Mesodermal cell (in vitro differentiated cells): ENCODE measurements around the gene TNFAIP1.
A peak's percentile ranks its signal among the peaks of the same experiment; 100 is the strongest.

Experiments used
- H3K27ac ChIP-seq: 2 replicates; pipeline ENCODE4 v1.7.0; 2013; ENCODE audit warnings: mild to moderate bottlenecking, low read depth, low read length, moderate library complexity; ENCODE audit not compliant: severe bottlenecking
- H3K36me3 ChIP-seq: 2 replicates; pipeline ENCODE4 v1.7.1; 2013; ENCODE audit warnings: mild to moderate bottlenecking, low read length, moderate library complexity; ENCODE audit not compliant: control insufficient read depth, insufficient read depth
- H3K4me1 ChIP-seq: one replicate; pipeline ENCODE4 v1.7.1; 2013; ENCODE audit warnings: mild to moderate bottlenecking, low read length; ENCODE audit not compliant: insufficient read depth, control insufficient read depth, poor library complexity, severe bottlenecking
- H3K4me3 ChIP-seq: 2 replicates; pipeline ENCODE4 v1.7.0; 2013; ENCODE audit warnings: low read length, control low read depth, mild to moderate bottlenecking; ENCODE audit not compliant: insufficient read depth, poor library complexity, severe bottlenecking; ENCODE audit errors: extremely low read depth
- H3K9me3 ChIP-seq: 2 replicates; pipeline ENCODE4 v1.7.1; 2013; ENCODE audit warnings: mild to moderate bottlenecking, low read length, moderate library complexity; ENCODE audit not compliant: control insufficient read depth
- WGBS, 2 experiments: methylation state at CpG; one replicate each; pipeline ENCODE4 v1.1.5; 2013; ENCODE audit warnings: missing lambda C conversion rate in 2 of 2; ENCODE audit not compliant: insufficient coverage in 2 of 2; 5-methylcytosine and 5-hydroxymethylcytosine counted together

The TNFAIP1 gene

DNA sequence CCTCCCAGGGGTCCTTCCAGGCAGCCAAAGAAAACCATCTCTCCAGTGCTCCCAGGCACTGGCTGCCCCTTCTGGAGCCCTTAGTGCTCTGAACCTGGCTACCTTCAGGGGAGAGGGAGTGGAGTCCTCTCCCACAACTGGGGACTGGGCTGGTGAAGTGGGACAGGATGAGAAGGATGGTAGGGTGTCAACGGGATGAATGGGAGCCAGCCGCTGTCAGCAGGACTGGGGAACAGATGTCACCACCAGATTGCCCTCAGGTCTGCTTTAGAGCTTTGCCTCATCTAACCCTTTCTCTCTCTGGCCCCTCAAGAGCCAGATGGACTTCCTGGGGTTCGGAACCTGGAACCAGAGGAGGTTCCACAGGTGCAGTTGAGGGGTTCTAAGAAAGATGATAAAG is 29.9 kb downstream of the TNFAIP1 start:
- no peaks in the 10 kb centered on the region for H3K9me3 ChIP-seq

GRCh38 chr17:28366605-28367004 is 31.0 kb downstream of the TNFAIP1 start:
- Histone ChIP-seq H3K4me3 (no peak overlapping the region), H3K27ac (peak overlapping the region; percentile 16), H3K36me3 (peaks cover 30% of the 10 kb centered on the region), H3K9me3 (no peaks in the 10 kb centered on the region), H3K4me1 (peaks cover 16% of the 10 kb centered on the region)
- WGBS, 2 experiments = 100% methylated on average over 1 of the region's 1 CpG; no CpG with 5 or more reads in 1 of the 2 experiments

More for the DNA sequence above, 29.9 kb downstream of the TNFAIP1 start:
- no peak overlapping the region for H3K4me3 ChIP-seq
- peaks cover 42% of the 10 kb centered on the region for H3K36me3 ChIP-seq
- peaks cover 10% of the 10 kb centered on the region for H3K4me1 ChIP-seq
- no peak overlapping the region for H3K27ac ChIP-seq
- 100% methylated on average over 2 of the region's 3 CpGs; no CpG with 5 or more reads in 1 of the 2 experiments for WGBS, 2 experiments

GRCh38 chr17:28367641-28368305 is 32.2 kb downstream of the TNFAIP1 start:
- Histone ChIP-seq H3K4me3 (no peak overlapping the region), H3K27ac (no peak overlapping the region), H3K4me1 (peaks cover 16% of the 10 kb centered on the region), H3K9me3 (no peaks in the 10 kb centered on the region), H3K36me3 (peaks cover 22% of the 10 kb centered on the region)
- WGBS, 2 experiments = 93 to 94% methylated on average over 17 to 20 of the region's 21 CpGs

- H3K4me3 ChIP-seq = no peak overlapping the region
- peaks cover 16% of the 10 kb centered on the region for H3K4me1 ChIP-seq
- H3K36me3 ChIP-seq = peaks cover 18% of the 10 kb centered on the region
- no peaks in the 10 kb centered on the region for H3K9me3 ChIP-seq
- no peak overlapping the region for H3K27ac ChIP-seq
- 88 to 97% methylated on average over 4 to 5 of the region's 5 CpGs for WGBS, 2 experiments
These were observed 32.8 kb downstream of the TNFAIP1 start for GRCh38 chr17:28368306-28368831.

- Histone ChIP-seq H3K4me3 (no peak overlapping the region), H3K9me3 (no peaks in the 10 kb centered on the region), H3K27ac (no peak overlapping the region), H3K36me3 (peaks cover 11% of the 10 kb centered on the region), H3K4me1 (peaks cover 16% of the 10 kb centered on the region)
- WGBS, 2 experiments = 95 to 98% methylated on average over 22 to 23 of the region's 23 CpGs
These were observed 33.5 kb downstream of the TNFAIP1 start for GRCh38 chr17:28368915-28369683.

DNA sequence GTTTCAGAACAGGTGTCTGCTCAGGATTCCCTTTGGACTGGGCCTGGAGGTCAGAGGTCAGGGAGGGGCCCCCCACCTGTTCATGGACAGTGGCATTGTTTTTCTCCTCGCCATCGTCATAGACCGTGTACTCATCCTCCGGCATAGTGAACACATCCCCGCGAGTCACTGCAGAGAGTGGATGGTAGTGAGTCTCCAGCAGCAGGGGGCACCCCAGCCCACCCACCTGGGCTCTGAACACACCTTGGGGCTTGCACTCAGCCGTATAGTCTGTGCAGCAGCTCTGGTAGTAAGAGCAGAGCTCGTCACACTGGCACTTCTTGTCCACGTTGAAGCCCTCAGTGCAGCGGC is 34.1 kb downstream of the TNFAIP1 start:
- H3K36me3 ChIP-seq = peaks cover 7% of the 10 kb centered on the region
- H3K4me1 ChIP-seq = peaks cover 16% of the 10 kb centered on the region
- H3K9me3 ChIP-seq = no peaks in the 10 kb centered on the region
- no peak overlapping the region for H3K4me3 ChIP-seq
- 83% methylated on average over 10 of the region's 10 CpGs for WGBS, 2 experiments
- peak overlapping the region; percentile 92 for H3K27ac ChIP-seq

GRCh38 chr17:28370035-28370743 is 34.6 kb downstream of the TNFAIP1 start, which contains the start of gene VTN:
Gene VTN (minus strand): TSS chr17:28370307. CDS start chr17:28370203, 104 bp downstream.
- Histone ChIP-seq H3K36me3 (peaks cover 5% of the 10 kb centered on the region), H3K27ac (peak within 1 kb of the TSS; percentile 92), H3K4me3 (peak within 1 kb of the TSS; percentile 58), H3K9me3 (no peaks in the 10 kb centered on the region), H3K4me1 (peaks cover 16% of the 10 kb centered on the region)
- 24 to 51% methylated on average over 5 of the region's 8 CpGs for WGBS, 2 experiments

DNA sequence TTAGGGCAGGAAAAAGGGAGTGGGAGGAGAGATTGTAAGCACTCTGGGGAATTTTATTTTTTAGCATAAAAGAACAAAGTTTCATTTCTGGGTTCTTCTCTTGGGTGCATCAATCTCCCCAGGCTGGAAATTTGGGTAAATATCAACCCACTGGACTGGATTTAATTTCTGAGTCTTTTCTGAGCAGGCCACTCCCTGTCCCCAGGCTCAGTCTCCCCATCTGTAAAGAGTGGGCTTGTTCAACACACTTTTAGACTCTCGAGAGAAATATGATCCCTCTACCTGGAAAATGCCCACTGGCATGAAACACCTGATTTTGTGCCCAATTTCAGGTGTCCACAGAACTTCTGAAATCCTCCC is 35.2 kb downstream of the TNFAIP1 start:
- H3K36me3 ChIP-seq = peaks cover 5% of the 10 kb centered on the region
- 83 to 100% methylated on average over 1 of the region's 1 CpG for WGBS, 2 experiments
- peak overlapping the region; percentile 92 for H3K27ac ChIP-seq
- H3K9me3 ChIP-seq = no peaks in the 10 kb centered on the region
- peaks cover 16% of the 10 kb centered on the region for H3K4me1 ChIP-seq
- H3K4me3 ChIP-seq = no peak overlapping the region

GRCh38 chr17:28371245-28372202 is 36.0 kb downstream of the TNFAIP1 start, which contains the start of gene SARM1:
Gene SARM1 (plus strand): TSS chr17:28371694. CDS start chr17:28372033, 339 bp downstream.
- Histone ChIP-seq H3K9me3 (no peaks in the 10 kb centered on the region), H3K36me3 (peaks cover 5% of the 10 kb centered on the region), H3K4me1 (peaks cover 16% of the 10 kb centered on the region), H3K27ac (peak within 1 kb of the TSS; percentile 92), H3K4me3 (peak within 1 kb of the TSS; percentile 58)
- 1% methylated on average over 52 to 70 of the region's 80 CpGs for WGBS, 2 experiments
